ENCODE measurements around the gene ZNF488. TPM values are rescaled to one million over a fixed set of nuclear protein-coding genes. Genes with fewer than 3 reads are reported as not detected.

Gene ZNF488
- total RNA-seq = 0.19 TPM in 1 of 2 replicates, not detected in the other

GRCh38 chr10:47384148-47384921 is at the start of gene ZNF488:
TSS of gene ZNF488 (minus strand) at chr10:47384293. CDS start at chr10:47368829, 15,464 bp downstream.

GRCh38 chr10:47348138-47348651 is 35.9 kb downstream of the ZNF488 start, which contains the start of gene RBP3:
TSS of gene RBP3 (plus strand) at chr10:47348363. CDS start at chr10:47348485, 122 bp downstream.

GRCh38 chr10:47322300-47323061 is 61.6 kb downstream of the ZNF488 start, which contains the start of gene GDF2:
TSS of gene GDF2 (plus strand) at chr10:47322454. CDS start at chr10:47322669, 215 bp downstream.

Other genes with a start within 250 kb of the ZNF488 start
- 0.19 and 2.0 TPM in 2 replicates for gene GDF10, start 84.1 kb downstream of the ZNF488 start, total RNA-seq
- gene GDF2, start 61.8 kb downstream of the ZNF488 start, total RNA-seq = under 0.01 TPM in 1 of 2 replicates, not detected in the other
- gene RBP3, start 35.9 kb downstream of the ZNF488 start, total RNA-seq = not detected in 2 replicates
- 0.19 and 0.28 TPM in 2 replicates for gene ANXA8, start 99.8 kb upstream of the ZNF488 start, total RNA-seq
- not detected in 2 replicates for gene FAM25G, start 107.4 kb upstream of the ZNF488 start, total RNA-seq
- gene AGAP9, start 139.3 kb upstream of the ZNF488 start, total RNA-seq = 1.5 and 2.8 TPM in 2 replicates